Limb (tissue), 2 donors: Measurements from ENCODE around the gene TECR.
"Not testable (repeated sequence)": the region's sequence is repeated elsewhere in the genome, so short reads cannot be mapped to it uniquely, and the experiment has no call there.

Experiments
- DNase-seq, 2 donors: peaks; one replicate each; pipeline ENCODE4 v3.0.0-alpha.2; 2016; ENCODE audit errors: extremely low spot score in 2 of 2

The TECR gene

DNA sequence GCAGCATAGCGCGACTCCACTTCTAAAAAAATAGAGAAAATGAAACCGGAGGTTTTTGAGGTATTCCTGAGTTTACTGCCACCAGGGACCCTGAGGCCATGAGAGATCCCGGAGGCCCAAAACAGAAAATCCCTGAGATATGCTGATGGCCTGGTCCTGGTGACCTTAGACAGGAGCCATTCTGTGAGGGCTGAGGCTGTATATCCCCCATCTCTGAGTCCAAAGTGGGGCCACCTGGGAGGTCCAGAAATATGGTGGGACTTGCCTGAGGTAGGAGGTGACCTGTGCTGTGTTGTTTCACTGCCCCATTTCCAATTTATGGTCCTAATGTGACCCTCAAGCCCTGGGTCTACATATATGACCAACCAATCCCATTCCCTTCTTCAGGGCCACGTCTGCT, 55.0 kb downstream of the TECR start:
- DNase-seq, result not testable (repeated sequence)

DNA sequence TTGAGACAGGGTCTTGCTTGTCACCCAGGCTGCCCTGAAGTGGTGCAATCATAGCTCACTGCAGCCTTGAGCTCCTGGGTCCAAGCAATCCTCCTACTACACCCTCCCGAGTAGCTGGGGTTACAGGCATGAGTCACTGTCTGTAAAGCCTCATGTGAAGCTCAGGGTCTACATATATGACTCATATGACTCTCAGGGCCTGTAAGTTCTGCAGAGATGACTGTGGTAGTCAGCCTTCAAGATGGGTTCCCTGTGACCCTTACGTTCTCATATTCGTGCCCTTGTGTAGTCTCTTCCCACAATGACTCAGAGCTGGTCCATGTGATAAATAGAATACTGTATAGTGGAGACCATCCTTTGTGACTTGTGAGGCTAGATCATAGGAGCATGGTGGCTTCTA, 55.8 kb downstream of the TECR start:
- not testable (repeated sequence) for DNase-seq

DNA sequence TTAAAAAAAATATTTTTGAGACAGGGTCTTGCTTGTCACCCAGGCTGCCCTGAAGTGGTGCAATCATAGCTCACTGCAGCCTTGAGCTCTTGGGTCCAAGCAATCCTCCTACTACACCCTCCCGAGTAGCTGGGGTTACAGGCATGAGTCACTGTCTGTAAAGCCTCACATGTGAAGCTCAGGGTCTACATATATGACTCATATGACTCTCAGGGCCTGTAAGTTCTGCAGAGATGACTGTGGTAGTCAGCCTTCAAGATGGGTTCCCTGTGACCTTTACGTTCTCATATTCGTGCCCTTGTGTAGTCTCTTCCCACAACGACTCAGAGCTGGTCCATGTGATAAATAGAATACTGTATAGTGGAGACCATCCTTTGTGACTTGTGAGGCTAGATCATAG, 60.0 kb downstream of the TECR start:
- DNase-seq, result not testable (repeated sequence)

DNA sequence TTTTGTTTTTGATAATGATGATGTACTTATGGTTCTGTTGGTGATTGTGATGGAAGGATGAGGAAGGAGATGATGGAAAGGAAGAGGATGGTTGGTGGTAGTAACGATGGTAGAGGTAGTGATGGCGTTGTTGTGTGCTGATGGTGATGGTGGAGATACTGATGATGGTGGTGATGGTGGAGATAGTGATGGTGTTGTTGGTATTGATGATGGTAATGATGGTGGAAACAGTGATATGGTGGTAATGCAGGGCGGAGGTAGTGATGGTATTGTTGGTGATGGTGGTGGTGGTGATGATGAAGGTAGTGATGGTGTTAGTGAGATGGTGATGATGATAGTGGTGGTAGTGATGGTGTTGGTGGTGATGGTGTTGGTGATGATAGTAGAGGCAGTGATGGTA, 66.2 kb downstream of the TECR start:
- DNase-seq, result no peak

DNA sequence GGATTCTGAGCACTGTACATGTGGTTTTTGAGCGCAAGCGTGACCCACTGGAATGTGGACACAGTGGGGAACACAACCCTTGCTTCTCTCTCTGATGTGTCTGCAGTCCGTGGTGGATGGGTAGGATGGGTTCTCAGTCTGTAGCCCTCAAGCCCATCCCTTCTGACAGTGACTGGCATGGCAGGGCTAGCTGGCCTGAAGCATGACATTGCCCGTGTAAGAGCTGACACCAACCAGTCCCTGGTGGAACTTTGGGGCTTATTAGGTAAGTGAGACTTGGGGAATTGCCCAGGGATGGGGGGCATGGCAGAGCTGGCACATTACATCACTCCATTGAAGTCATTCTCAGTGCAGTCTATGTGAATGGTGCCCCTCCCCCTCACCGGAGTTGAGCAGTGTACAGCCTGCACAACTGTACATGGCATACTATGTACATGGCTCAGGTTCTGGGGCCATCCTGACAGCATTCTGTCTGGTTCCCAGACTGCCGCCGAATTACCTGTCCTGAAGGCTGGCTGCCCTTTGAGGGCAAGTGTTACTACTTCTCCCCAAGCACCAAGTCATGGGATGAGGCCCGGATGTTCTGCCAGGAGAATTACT, 70.3 kb downstream of the TECR start:
- no peak for DNase-seq

DNA sequence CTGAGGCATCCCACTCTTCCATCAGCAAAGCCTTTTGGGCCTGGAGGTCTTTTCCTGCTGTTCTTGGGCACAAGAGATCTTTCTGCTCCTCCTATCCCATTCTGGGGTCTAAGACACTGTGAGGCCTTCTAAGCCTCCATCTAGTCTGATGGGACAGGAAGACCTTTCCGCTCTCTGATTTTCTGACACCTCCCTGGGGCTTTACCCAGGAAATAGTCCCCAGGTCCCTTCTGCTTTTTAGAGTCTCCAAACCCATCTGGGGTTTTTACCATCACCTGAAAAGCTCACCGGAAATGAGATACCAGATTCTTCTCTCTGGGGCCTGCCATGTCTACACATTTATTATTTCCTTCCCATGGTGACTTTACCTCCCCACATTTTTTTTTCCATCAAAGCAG, 74.6 kb downstream of the TECR start:
- no peak for DNase-seq

DNA sequence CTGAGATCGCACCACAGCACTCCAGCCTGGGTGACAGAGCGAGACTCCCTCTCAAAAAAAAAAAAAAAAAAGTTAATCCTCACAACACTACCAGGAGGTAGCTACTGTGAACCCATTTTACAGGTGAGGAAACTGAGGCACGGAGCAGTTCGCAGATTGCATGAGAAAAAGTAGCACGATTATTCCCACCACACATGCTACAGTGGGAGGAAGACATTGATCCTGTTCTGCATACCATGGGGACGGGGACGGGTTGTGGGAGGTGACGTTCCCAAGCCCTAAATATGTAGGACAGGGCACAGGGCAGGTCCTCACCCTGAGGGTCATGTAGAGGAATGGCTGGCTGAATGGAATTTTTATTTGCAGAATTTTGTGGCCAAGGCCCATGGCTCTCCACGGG, 77.2 kb downstream of the TECR start:
- DNase-seq, result no peak

DNA sequence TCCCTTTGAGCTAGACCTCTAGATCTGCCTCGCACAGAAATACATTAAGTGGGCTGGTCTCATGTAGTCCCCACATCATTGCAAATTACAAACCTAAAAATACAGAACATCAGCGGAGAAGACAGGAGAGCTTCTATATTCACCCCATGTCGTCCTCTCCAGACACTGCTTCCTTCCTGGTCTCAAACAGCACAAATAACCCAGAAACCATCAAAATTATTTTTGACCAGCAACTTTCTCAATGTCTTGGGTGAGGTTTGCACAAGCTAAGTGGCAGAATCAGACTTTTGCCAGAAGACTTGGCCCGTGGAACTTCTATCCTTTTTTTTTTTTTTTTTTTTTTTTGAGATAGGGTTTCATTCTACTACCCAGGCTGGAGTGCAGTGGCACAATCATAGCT, 81.7 kb downstream of the TECR start:
- DNase-seq, result no peak

DNA sequence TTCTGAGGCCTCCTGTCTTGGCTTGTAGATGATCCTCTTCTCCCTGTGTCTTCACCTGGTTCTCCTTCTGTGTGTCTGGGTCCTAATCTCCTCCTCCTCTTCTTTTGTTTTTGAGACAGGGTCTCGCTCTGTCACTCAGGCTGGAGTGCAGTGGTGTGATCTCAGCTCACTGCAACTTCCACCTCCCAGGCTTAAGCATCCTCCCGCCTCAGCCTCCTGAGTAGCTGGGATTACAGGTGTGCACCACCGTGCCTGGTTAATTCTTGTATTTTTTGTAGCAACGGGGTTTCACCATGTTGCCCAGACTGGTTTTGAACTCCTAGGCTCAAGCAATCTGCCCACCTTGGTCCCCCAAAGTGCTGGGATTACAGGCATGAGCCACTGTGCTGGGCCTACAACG, 82.8 kb downstream of the TECR start:
- not testable (repeated sequence) for DNase-seq

DNA sequence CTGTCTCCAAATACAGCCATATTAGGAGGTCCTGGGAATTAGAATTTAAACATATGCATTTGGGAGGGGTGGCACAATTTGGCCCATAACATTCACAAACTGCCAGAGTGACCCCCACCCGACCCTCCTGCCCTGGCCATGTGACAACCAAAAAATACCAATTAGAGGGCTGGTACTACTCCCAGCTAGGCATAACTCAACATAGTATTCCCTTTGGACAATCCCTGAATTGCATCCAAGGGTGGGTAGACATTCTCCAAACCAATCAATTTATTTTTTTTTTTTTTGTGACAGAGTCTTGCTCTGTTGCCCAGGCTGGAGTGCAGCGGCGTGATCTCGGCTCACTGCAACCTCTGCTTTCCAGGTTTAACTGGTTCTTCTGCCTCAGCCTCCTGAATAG, 83.3 kb downstream of the TECR start:
- no peak for DNase-seq

DNA sequence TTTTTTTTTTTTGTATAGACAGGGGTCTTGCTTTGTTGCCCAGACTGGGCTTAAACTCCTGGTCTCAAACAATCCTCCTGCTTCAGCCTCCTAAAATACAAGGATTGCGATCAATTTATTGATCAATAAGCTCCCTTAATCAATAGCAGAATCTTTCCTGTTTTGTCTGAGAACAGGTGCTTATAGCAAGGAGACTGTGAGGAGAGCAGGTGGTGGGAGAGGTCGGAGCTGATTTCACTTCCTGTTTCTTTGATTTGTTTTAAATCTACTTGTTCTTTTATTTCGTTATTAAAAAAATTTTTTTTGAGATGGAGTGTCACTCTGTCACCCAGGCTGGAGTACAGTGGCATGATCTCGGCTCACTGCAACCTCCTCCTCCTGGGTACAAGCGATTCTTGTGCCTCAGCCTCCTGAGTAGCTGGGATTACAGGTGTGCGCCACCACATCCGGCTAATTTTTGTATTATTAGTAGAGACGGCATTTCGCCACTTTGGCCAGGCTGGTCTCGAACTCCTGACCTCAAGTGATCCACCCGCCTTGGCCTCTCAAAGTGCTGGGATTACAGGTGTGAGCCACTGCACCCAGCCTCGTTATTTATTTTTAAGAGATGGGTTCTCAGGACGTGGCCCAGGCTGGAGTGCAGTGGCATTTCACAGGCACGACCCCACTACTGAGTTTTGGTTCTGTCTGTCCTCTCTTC, 84.2 kb downstream of the TECR start:
- not testable (repeated sequence) for DNase-seq

DNA sequence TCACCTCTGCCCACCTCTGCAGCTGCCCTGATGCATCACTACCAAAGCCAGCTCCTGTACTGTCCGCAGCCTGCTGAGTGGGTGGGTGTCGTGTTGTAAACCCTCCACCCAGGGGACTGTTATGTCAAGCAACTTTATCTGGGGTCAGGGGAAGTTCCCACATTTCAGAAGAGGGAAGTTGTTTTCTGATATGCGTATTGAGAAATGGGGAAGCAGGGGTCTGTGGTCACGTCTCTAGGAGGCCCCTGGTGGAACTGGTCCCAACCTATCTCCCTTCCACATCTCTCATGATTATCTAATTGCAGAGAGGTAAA, 84.7 kb downstream of the TECR start:
- no peak for DNase-seq
